Measurements from ENCODE around the gene WDR5B.
"Not testable (repeated sequence)": the region's sequence is repeated elsewhere in the genome, so short reads cannot be mapped to it uniquely, and the experiment has no call there.

The WDR5B gene

DNA sequence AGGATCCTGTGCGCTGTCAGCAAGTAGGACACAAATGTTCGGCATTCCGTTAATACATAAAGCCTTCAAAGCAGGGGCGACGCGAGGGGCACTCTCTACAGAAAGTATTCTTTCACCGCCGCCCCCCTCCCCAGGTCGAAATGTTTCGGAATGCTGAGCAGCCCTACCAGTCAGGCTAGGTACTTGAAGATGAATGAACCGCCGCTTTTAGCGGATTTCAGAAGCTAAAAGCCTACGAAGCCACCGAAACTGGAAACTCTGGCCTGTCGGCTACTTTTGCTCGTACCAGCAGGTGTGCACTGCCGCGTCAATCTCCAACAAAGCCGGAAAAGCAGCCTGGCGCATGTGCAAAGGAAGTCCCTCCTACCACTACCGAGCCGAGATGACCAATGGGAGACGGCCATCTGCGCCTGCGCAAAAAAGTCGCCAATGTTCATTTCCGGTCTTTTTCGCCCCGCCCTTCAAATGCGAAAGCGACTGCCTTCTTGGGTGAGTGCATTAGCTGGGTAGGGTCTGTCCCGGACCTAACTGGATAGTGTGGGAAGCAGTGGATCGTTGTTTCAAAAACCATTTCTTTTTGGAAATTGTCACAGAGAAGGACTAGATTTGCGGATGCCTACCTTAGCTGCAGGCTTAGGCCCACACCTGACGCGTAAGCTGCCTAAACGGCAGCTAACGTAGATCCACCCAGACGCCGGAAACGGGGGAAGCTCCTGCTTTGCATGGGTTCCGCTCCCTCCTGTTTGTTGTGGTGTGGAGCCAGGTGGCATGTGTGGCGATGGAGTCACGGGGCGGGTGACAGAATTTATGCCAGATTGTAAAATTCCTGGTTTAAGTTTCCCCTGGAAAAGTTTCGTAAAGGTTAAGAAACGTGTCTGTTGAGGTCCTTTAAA, at the start of gene WDR5B:
Gene WDR5B, minus strand, starts transcription at position 301 of the 893 bp plus-strand sequence. CDS start 534 bp downstream, outside the sequence.
- peak; percentile 100 for DNase-seq (ENCODE audit: low spot score)

DNA sequence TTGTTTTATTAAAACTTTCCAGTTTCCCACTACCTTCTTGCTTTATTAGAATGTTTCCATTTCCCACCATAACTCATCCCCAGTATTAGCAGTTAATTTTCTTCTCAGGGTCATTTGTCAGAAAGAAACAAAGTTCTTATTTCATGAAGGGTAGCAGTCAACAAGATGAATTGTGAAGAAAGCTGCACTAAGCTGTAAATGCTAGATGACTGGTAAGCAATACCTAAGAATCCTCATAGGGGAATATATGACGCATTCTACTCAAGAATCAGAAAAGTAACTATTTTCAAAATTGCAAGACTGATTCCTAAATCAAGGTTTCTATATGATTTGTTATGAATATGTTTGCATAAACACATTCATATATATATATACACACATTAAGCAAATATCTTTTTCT, 48.8 kb upstream of the WDR5B start:
- DNase-seq (ENCODE audit: low spot score): no peak

DNA sequence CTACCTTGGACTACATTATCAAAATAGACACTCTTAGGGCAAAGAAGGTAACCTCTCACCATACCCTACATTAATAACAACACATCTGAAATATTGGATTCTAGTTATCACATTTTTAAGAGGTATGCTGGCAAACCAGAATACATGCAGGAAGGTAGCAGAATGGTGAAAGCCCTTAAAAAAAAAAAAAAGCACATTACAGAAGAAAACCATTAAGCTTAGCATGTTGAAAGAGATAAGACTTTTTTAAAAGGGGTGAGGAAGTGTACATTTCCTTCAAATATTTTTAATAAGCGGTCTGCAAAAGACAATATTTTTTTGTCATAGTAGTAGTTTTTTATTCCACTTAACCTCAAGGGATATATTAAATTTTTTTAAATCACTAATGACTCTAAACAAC, 46.5 kb upstream of the WDR5B start:
- DNase-seq (ENCODE audit: low spot score): no peak

DNA sequence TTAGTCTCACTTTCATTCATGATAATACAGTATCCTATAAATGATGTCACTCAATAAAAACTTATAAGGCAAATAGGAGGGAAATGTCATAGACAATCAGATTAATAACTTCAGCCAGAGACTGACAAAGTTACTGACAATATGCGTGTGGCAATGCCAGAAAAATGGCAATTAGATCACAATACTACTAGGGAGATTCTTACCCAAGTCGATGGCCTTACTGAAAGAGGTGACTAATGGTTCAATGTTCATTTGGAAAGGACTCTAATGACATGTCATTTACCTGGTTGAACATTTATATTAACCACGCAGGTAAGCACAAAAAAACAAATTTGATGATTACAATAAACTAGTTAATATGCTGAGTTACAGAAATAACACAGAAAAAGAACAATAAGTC, 45.9 kb upstream of the WDR5B start:
- no peak for DNase-seq (ENCODE audit: low spot score)

DNA sequence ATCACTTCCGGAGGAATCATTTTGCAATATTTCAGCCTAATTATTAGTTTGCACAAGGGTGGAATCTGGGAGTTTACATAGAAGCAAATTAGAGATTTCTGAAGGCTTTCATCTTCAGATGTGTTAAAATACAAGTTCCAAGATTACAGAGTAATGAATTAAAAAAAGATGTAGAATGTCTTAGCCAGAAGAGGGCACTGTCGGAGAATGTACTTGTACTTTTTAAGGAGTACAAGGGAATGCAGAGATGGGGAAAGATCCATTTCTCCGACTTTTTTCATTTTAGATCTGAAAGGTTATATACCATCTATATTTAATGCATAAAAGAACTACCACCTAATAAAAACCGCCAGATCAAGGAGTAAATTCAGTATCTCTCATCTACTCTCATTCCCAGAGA, 43.1 kb upstream of the WDR5B start:
- peak; percentile 54 for DNase-seq (ENCODE audit: low spot score)

DNA sequence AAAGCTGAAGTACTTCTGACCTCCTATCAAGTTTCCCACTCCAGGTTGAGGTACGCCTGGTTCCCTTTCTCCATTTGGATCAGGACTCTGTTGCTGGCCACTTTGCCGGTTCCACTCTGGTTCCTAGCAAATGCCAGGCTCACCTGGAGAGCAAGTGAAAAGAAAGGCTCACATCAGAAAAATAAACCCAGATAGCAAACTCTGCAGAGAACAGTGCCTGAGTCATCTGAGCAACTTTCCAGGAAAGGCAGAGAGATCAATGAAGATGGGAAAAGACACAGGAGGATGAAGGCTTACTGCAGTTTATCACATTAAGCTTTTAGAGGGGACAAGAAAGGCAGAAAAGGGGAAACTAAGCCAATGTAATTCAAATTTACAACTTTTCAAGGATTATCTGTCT, 41.8 kb upstream of the WDR5B start:
- DNase-seq (ENCODE audit: low spot score): no peak

DNA sequence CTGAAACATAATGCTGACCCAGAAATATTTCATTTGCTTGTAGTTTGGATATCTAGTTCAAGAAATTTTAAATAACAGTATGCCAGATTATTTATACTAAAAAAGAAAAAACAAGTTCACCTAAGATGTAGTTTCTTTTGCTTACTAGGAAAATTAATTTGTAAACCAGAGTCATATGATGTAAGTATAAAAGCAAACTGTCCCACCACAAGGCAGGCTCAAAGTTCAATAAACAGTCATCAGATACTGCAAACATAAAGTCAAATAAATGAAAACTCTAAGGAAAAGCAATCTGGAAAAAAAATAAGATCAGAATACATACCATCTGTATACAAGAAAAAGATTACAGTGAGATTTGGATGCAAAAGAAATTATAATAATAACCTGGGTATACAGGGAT, 40.2 kb upstream of the WDR5B start:
- no peak for DNase-seq (ENCODE audit: low spot score)

DNA sequence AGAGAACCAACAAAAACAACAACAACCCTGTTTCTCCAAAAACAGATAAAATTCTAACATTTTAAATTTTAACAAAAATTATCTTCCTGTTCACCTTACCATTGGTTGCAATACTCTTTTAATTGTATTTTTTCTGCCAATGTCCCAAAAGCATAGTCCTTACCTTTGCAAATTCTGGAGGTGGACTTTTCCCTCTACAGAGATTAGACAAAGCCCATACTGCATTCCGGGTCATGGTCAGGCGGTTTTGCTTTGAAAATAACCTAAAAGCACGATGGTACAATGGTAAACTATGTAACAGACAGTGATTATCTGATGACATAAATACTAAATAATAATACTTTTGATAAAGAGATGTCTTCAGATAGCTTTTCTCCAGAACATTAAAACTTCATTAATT, 35.5 kb upstream of the WDR5B start:
- no peak for DNase-seq (ENCODE audit: low spot score)

DNA sequence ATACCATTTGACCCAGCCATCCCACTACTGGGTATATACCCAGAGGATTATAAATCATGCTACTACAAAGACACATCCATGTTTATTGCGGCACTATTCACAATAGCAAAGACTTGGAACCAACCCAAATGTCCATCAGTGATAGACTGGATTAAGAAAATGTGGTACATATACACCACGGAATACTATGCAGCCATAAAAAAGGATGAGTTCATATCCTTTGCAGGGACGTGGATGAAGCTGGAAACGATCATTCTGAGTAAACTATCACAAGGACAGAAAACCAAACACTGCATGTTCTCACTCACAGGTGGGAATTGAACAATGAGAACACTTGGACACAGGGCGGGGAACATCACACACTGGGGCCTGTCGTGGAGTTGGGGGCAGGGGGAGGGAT, 32.4 kb upstream of the WDR5B start:
- not testable (repeated sequence) for DNase-seq (ENCODE audit: low spot score)

DNA sequence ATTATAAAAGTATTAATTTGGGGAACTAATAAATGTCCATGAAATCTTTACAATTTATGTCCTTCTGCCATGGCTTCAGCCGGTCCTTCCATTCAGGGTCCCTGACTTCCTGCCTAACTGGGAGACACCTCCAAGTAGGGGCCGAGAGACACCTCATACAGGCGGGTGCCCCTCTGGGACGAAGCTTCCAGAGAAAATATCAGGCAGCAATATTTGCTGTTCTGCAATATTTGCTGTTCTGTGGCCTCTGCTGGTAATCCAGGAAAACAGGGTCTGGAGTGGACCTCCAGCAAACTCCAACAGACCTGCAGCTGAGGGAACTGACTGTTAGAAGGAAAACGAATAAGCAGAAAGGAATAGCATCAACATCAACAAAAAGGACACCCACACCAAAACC, 28.6 kb upstream of the WDR5B start:
- not testable (repeated sequence) for DNase-seq (ENCODE audit: low spot score)

DNA sequence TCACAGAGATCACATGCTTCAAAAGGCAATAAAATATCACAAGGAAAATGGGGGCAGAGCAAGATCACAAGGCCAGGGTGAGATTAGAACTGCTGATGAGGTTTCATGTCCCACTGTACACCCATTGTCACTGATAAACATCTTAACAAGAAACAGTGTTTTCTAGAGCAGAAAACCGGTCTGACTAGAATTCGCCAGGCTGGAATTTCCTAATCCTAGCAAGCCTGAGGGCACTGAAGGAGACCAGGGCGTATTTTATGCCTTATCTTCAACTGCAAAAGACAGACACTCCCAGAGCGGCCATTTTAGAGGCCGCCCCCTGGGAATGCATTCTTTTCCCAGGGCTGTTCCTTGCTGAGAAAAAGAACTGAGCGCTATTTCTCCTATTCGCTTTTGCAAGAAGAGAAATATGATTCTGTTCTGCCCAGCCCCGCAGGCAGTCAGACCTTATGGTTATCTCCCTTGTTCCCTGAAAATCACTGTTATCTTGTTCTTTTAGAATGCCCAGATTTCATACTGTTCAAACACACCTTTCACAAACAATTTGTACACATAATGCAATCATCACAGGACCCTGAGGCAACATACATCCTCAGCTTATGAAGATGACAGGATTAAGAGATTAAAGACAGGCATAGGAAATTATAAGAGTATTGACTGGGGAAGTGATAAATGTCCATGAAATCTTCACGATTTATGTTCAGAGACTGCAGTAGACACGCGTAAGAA, 28.1 kb upstream of the WDR5B start:
- DNase-seq (ENCODE audit: low spot score): not testable (repeated sequence)

DNA sequence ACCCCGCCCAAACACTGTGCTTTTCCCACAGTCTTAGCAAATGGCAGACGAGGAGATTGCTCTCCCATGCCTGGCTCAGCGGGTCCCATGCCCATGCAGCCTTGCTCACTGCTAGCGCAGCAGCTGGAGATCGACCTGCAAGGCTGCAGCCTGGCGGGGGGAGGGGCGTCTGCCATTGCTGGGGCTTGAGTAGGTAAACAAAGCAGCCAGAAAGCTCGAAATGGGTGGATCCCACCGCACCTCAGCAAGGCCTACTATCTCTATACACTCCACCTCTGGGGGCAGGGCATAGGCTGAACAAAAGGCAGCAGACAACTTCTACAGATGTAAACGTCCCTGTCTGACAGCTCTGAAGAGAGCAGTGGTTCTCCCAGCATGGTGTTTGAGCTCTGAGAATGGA, 27.2 kb upstream of the WDR5B start:
- no peak for DNase-seq (ENCODE audit: low spot score)

DNA sequence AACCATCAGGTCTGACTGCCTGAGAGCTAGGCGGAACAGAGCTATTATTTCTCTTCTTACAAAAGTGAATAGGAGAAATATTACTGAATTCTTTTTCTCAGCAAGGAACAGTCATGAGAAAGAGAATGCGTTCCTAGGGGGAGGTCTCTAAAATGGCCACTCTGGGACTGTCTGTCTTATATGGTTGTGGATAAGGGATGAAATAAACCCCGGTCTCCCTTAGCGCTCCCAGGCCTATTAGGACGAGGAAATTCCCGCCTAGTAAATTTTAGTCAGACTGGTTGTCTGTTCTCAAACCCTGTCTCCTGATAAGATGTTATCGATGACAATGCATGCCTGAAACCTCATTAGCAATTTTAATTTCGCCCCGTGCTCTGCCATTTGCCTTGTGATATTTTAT, 20.1 kb upstream of the WDR5B start:
- DNase-seq (ENCODE audit: low spot score): no peak

DNA sequence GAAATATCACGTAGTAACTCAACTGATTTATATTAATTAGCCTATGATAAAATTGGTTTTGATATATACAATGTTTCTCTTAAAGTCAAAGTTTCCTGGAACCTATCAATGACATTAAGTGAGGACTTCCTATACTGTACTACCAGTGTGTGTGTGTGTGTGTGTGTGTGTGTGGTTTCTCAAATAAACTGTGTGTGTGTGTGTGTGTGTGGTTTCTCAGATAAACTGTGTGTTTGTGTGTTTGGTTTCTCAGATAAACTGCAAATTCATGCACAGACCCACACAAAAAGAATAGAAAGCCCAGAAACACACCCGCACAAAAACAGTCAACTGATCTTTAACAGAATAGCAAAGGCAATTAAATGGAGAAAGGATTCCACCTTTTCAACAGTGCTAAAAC, 14.5 kb upstream of the WDR5B start:
- no peak for DNase-seq (ENCODE audit: low spot score)

DNA sequence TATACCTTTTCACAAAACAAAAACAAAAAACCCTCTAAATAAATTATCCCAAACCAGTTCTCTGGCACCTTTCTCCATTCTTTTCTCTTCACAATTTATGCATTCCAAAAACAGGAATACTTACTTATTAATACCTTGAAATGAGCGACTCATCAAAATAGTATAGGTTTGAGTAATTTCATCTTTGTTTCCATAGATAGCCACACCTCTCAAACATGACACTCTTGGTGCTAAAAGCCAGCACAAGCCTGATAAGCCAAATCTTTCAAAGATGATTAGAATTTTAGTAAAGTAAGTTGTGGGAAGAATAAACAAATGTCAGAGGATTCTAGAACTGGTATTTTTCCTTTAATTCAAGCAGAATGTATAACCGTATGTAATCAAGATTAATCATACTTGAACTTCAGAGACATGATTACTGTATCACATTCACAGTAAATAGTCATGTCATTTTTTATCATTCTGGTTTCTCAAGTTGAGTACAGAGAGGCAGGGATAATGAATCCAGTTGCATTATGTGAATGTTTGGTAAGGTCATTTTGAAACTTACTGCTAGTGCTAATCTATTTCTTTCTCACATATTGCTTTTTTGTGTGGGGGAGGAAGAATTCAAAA, 12.1 kb upstream of the WDR5B start:
- DNase-seq (ENCODE audit: low spot score): no peak

DNA sequence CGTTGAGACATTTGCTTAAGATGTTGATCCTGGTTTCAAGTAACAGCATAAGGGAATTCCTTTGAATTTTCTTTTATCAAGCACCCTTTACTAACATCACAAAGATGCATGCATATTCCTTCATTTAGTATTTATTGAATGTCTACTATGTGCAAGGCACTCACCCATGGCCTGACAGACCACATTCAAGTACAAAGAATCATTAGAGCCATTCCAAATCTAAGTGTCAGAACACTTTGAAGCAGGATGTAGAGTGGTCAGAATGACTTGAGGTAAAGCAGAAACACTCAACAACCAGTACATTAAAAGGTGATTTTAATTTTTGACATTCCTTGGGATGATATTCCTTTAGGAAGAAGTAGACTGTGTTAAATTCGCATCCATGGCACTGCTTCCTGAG, 6.0 kb upstream of the WDR5B start:
- no peak for DNase-seq (ENCODE audit: low spot score)

DNA sequence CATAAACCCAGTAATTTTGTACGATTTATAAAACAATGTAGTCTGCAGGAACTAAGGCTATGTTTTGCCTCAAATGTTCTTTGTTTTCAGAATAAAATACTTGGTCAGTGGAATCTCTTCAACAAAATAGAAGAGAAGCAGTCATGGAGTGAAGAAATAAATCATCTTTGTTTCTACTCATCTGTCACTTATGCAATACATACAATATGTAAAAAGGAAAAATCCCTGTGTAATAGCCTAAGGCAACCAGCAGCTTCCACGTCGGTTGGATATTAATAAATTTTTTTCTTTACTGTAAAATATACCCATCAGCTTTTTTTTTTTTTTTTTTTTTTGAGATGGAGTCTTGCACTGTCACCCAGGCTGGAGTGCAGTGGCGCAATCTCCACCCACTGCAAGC, 5.2 kb upstream of the WDR5B start:
- DNase-seq (ENCODE audit: low spot score): no peak

DNA sequence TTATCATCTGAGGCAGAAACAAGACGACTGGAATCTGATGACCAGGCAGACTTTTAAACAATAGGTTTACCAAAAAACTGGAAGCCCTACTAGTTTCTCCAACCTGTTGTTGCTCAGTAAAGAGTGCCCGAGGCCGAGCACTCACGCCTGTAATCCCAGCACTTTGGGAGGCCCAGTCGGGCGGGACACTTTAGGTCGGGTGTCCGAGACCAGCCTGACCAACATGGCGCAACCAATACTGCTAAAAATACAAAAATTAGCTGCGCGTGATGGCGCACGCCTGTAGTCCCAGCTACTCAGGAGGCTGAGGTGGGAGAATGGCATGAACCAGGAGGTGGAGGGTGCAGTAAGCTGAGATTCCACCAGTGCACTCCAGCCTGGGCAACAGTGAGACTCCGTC, 1.1 kb upstream of the WDR5B start:
- no peak for DNase-seq (ENCODE audit: low spot score)

DNA sequence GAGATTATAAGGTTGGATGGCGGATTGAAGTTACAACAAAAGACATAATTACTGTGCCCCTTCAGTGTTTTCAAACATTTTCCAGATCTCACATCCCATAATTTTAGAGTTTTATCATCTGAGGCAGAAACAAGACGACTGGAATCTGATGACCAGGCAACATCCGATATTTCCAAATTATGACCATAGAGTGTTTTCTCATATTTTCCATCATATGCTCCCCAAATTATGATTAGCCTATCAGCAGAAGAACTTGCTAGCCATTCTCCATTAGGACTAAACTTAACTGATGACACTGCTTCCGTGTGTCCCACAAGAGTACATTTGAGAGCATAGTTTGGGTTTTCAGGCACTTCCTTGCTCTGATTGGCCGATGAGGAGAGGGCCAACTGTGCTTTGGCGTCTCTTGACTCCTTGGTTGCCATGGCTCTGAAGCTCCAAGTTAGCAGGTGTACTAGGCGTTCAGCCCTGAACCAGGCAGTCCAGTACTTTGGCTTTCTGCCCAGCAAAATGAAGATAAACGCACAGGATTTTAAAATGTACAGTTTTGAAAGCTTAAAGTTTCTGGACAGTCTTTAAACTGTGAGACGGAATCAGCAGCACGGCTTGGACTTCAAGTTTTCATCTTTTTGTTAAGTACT, 638 bp downstream of the WDR5B start:
- DNase-seq (ENCODE audit: low spot score): peak; percentile 48

DNA sequence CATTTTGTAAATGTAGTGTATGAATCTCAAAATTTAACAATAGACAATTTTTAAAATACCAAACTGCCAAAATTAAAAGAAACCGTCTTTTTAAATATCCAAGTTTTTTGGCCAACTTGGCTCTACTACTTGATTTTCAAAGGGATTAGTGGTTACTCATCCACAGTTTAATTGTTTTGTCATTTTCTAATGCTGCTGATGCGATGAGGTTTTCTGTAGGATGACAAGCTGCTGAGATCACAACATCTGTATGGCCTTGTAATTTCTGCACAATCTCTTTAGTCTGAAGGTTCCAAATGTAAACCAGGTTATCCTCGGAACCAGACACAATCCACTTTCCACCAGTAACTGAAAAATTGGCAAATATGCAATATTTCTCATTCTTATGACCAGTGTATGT, 1.5 kb downstream of the WDR5B start:
- no peak for DNase-seq (ENCODE audit: low spot score)

DNA sequence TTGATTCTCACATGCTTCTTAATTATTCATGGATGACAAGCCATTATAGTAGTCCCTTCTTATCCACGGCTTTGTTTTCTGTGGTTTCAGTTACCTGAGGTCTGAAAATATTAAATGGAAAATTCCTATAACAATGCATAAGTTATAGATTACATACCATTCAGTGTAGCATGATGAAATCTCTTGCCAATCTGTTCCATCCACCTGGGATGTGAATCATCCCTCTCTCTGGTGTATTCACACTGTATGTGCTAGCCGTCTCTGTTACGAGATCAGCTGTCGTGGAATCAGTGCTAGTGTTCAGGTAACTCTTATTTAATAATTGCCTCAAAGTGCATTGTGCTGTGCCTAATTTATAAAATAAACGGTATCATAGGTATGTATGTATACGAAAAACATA, 5.2 kb downstream of the WDR5B start:
- DNase-seq (ENCODE audit: low spot score): no peak

DNA sequence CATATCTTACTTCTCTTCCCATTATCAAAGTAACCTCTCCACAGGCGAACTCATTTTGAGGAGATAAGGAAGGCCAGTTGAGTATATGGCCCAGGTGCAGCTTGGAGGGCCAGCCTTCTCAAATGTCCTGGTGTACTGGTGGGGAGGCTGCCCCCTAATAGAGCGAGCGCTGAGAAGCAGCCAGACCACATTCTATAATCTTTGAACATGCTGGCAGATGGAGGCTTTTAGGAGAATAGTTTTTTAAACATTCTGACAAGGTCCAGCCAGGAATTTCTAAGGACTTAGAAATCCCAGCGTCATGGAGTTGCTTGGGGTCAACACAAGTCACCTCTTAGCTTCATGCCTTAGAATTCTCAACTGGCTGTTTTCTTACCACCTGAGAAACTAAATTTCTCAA, 5.8 kb downstream of the WDR5B start:
- DNase-seq (ENCODE audit: low spot score): no peak

DNA sequence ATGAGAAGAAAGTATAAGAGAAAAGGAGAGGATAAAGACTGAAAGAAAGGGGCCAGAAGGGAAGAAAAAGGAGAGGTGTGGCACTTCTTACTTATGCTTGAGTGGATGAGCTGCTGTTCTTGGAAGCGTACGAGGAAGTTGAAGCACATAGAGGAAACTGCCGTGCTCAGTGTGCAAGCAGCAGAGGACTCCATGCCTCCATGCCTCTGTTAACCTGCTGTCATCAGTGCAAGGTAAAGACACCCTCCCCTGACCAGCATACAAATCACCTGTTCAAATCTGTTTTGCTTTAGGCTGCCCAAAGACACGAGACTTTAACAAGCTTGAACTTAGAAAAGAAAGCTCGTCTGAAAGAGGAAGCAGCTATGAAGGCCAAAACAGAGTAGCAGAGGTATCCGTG, 6.4 kb downstream of the WDR5B start:
- DNase-seq (ENCODE audit: low spot score): no peak
